AG09309 (cell line): ENCODE data around the gene BACH1.

Experiments
- DNase-seq: peaks from one replicate; pipeline ENCODE4 v3.0.0-alpha.2; 2010; ENCODE audit warnings: low read depth
- H3K4me3 ChIP-seq: 2 replicates; pipeline ENCODE4 v1.5.1; 2011; ENCODE audit warnings: mild to moderate bottlenecking, low read depth, low read length, moderate library complexity; ENCODE audit not compliant: control insufficient read depth
- TF ChIP-seq, protein P1 (sequence below): IDR thresholded peaks from 2 replicates; pipeline ENCODE4 v1.5.1; 2011; ENCODE audit warnings: mild to moderate bottlenecking, low read depth, low read length, inconsistent platforms; ENCODE audit not compliant: insufficient read depth, control insufficient read depth; ENCODE audit errors: missing control alignments

The BACH1 gene

DNA sequence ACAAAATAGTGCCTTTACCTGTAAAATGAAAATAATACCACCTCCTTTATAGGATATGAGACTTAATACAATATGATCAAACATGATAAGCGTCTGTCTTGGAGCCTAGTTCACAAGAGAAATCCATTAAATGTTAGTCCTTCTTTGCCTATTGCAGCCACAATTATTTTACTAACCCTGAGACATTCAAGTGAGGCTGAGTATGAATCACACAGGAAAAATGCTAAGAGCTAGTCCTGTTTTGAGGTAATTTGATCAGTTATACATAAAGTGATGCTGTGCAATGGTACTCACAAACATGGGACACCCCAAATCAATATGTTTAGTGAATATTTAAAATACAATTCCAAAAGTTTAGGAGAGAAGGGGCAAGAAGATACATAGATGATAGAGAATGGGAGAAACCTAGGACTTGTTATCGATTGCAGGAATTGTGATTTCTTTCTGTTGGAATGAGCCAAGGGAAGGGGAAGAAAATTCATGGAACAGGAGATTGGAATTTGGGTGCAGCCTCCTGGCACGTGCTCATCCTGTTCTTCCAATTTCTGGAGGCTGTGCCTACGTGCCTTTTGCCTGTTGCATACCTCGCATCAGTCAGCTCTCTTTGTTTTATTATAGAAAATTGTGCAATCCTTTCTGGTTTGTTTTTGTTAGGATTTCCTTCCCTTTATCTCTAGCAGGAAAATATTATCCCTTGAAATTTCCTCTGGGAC lies 39.9 kb upstream of the BACH1 start:
- no peak overlapping the region for H3K4me3 ChIP-seq
- peak; percentile 74 for DNase-seq
- TF ChIP-seq, protein P1, sequence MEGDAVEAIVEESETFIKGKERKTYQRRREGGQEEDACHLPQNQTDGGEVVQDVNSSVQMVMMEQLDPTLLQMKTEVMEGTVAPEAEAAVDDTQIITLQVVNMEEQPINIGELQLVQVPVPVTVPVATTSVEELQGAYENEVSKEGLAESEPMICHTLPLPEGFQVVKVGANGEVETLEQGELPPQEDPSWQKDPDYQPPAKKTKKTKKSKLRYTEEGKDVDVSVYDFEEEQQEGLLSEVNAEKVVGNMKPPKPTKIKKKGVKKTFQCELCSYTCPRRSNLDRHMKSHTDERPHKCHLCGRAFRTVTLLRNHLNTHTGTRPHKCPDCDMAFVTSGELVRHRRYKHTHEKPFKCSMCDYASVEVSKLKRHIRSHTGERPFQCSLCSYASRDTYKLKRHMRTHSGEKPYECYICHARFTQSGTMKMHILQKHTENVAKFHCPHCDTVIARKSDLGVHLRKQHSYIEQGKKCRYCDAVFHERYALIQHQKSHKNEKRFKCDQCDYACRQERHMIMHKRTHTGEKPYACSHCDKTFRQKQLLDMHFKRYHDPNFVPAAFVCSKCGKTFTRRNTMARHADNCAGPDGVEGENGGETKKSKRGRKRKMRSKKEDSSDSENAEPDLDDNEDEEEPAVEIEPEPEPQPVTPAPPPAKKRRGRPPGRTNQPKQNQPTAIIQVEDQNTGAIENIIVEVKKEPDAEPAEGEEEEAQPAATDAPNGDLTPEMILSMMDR, result no peak

DNA sequence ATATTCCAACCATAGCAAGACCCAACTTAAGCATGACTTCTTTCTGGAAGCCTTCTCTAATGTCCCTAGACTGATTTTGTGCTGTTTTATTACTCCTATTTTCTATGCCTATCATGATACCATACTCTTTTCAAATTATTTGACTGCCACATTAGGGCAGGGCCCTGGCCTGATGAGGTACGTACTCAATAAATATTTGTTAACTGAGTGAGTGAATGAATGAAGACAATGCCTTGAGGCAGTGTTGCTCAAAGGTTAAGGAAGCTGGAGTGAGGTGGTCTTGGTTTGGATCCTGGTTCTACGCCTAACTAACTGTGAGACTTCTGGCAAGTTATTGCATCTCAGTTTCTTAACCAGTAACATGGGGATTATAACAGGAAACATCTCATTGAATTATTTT lies 38.3 kb upstream of the BACH1 start:
- DNase-seq, result no peak
- TF ChIP-seq, protein P1, result no peak
- H3K4me3 ChIP-seq, result no peak overlapping the region

- TF ChIP-seq, protein P1, result no peak
- DNase-seq, result no peak
- no peak overlapping the region for H3K4me3 ChIP-seq
Measured at GRCh38 chr21:29261555-29262540, 36.9 kb upstream of the BACH1 start.

- no peak overlapping the region for H3K4me3 ChIP-seq
- DNase-seq, result no peak
- TF ChIP-seq, protein P1, result no peak
Measured at GRCh38 chr21:29264721-29265120, 34.0 kb upstream of the BACH1 start.

- no peak for DNase-seq
- no peak overlapping the region for H3K4me3 ChIP-seq
- TF ChIP-seq, protein P1, result no peak
Measured at GRCh38 chr21:29265690-29266479, 32.8 kb upstream of the BACH1 start.

GRCh38 chr21:29267666-29268065 lies 31.1 kb upstream of the BACH1 start:
- no peak overlapping the region for H3K4me3 ChIP-seq
- TF ChIP-seq, protein P1, result no peak
- no peak for DNase-seq
